RWPE2 (cell line): ENCODE results near the gene RBSN.
A peak's percentile ranks its signal among the peaks of the same experiment; 100 is the strongest.
"Not testable (repeated sequence)": the region's sequence is repeated elsewhere in the genome, so short reads cannot be mapped to it uniquely, and the experiment has no call there.

ENCODE experiments used
- ATAC-seq: fragments of 200-7000 bp; cut with Tn5 transposase; 3 replicates; pipeline ENCODE4 v1.9.1; 2021; ENCODE audit warnings: low read depth
- DNase-seq: peaks from one replicate; pipeline ENCODE4 v3.0.0-alpha.2; 2020; ENCODE audit warnings: low spot score
- H3K27ac ChIP-seq: fragments of 450-650 bp; 2 replicates; pipeline ENCODE4 v1.5.1; 2017; ENCODE audit warnings: mild to moderate bottlenecking; ENCODE audit not compliant: poor library complexity, severe bottlenecking
- H3K27me3 ChIP-seq: fragments of 250-450 bp; sonication (Bioruptor Pico); 2 replicates; pipeline ENCODE4 v1.5.1; 2021; ENCODE audit warnings: mild to moderate bottlenecking, moderate library complexity; ENCODE audit not compliant: insufficient read depth, poor library complexity, severe bottlenecking
- H3K36me3 ChIP-seq: fragments of 250-450 bp; sonication (Bioruptor Pico); 2 replicates; pipeline ENCODE4 v1.5.1; 2020; ENCODE audit warnings: low read depth, mild to moderate bottlenecking, moderate library complexity
- H3K4me1 ChIP-seq: fragments of 250-450 bp; sonication (Bioruptor Pico); 2 replicates; pipeline ENCODE4 v1.5.1; 2021; ENCODE audit warnings: mild to moderate bottlenecking, moderate library complexity; ENCODE audit not compliant: insufficient read depth, poor library complexity, severe bottlenecking
- H3K4me3 ChIP-seq: fragments of 250-450 bp; sonication (Bioruptor Pico); 2 replicates; pipeline ENCODE4 v1.5.1; 2021; ENCODE audit warnings: mild to moderate bottlenecking, moderate library complexity; ENCODE audit not compliant: severe bottlenecking
- H3K9me3 ChIP-seq: fragments of 250-450 bp; sonication (Bioruptor Pico); 2 replicates; pipeline ENCODE4 v1.5.1; 2021; ENCODE audit warnings: mild to moderate bottlenecking, moderate library complexity; ENCODE audit not compliant: severe bottlenecking
- TF ChIP-seq, protein P1 (sequence below): fragments of 450-650 bp; IDR thresholded peaks from one replicate; pipeline ENCODE4 v1.5.1; 2017; ENCODE audit warnings: mild to moderate bottlenecking, moderate library complexity; ENCODE audit not compliant: poor library complexity, severe bottlenecking

Gene RBSN

DNA sequence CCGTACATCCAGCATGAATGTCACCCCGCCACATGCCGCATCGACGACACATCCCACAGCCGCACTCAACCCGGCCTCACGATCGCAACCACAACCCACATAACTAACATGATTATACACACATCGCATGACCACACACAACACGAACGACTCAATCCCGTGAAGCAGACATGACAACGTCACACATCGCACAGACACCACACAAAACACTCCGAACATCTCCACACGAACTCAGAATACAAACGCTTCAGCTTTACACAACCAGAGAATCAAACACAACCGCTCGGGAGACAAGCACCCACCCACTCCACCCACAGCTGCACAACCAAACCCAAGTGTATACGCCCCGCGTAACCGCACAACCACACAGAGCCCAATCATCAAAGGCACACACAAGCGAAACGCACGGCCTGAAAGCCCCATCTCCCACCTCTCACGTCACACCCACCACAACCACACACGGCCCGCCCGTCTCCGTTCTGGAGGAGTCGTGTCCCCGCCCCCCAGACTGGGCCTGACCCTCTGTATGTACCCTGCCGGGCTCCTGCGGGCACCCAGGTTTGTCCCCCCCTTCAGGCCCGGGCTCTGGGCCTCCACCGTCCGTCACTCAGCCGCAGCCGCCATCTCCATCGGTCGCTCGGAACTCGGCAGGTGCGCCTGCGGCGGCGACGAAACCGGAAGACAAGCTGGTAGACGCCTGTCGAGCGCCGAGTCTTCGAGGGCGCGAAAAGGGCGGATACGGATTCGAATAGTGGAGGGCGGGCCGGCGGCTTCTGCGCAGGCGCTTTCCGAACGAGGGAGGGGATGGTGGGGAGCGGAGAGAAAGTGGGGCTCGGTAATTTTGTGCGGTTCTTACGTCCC, at the start of gene RBSN:
TSS of gene RBSN (minus strand) at position 646 of the 861 bp plus-strand sequence. CDS start 3,028 bp downstream, outside the sequence.
- Histone ChIP-seq H3K4me1 (peaks cover 7% of the 10 kb centered on the region), H3K27me3 (no peaks in the 10 kb centered on the region), H3K36me3 (peaks cover 38% of the 10 kb centered on the region), H3K9me3 (no peaks in the 10 kb centered on the region), H3K27ac (no peak within 1 kb of the TSS), H3K4me3 (peak within 1 kb of the TSS; percentile 62)
- DNase-seq = peak; percentile 93
- ATAC-seq = peak; percentile 88
- TF ChIP-seq, protein P1, sequence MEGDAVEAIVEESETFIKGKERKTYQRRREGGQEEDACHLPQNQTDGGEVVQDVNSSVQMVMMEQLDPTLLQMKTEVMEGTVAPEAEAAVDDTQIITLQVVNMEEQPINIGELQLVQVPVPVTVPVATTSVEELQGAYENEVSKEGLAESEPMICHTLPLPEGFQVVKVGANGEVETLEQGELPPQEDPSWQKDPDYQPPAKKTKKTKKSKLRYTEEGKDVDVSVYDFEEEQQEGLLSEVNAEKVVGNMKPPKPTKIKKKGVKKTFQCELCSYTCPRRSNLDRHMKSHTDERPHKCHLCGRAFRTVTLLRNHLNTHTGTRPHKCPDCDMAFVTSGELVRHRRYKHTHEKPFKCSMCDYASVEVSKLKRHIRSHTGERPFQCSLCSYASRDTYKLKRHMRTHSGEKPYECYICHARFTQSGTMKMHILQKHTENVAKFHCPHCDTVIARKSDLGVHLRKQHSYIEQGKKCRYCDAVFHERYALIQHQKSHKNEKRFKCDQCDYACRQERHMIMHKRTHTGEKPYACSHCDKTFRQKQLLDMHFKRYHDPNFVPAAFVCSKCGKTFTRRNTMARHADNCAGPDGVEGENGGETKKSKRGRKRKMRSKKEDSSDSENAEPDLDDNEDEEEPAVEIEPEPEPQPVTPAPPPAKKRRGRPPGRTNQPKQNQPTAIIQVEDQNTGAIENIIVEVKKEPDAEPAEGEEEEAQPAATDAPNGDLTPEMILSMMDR = no peak

DNA sequence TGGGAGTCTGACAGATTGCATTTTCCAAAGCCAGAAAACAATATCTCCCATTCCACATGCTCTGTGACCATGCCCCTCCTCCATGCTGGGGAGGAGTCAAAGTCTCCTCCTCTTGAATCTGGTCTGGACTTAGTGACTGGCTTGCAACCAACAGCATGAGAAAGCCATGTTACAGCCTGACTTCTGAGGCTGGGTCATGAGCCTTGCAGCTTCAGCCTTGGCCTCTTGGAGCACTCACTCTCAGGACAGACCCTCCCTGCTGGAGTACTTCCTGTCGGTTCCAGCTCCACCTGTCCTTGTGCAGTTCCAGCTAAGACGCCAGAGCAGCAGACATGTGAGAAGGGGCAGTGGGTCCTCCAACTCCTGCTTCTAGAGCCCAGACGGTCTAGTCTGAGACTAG, 49.7 kb upstream of the RBSN start:
- Histone ChIP-seq H3K27ac (no peak overlapping the region), H3K27me3 (peaks cover 34% of the 10 kb centered on the region), H3K36me3 (no peaks in the 10 kb centered on the region), H3K9me3 (no peaks in the 10 kb centered on the region), H3K4me3 (no peak overlapping the region), H3K4me1 (no peaks in the 10 kb centered on the region)
- DNase-seq (no peak), ATAC-seq (peak; percentile 42; the same call in 1 of the 3 replicates)
- TF ChIP-seq, protein P1 = no peak

DNA sequence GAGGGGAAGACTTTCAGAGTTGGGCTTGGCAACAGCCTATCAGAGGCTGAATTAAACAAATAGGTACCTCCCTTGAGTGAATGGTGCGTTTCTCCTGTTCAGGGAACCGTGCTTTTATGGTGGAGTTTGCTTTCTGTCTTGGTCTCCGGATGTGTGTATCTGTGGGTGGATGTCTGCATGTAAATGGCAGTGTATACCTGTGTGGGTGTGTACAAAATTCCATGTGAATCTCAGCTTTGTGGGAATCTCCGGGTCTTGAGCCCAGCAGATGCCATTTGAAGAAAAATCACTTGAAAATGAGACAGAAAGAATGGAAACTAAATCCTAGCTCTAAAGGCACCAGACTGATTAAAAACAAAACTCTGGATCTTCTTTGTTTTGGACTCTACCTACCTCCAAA, 37.9 kb upstream of the RBSN start:
- DNase-seq, H3K4me3 ChIP-seq, H3K27me3 ChIP-seq, H3K9me3 ChIP-seq, H3K4me1 ChIP-seq, ATAC-seq, H3K27ac ChIP-seq, H3K36me3 ChIP-seq: not testable (repeated sequence)

DNA sequence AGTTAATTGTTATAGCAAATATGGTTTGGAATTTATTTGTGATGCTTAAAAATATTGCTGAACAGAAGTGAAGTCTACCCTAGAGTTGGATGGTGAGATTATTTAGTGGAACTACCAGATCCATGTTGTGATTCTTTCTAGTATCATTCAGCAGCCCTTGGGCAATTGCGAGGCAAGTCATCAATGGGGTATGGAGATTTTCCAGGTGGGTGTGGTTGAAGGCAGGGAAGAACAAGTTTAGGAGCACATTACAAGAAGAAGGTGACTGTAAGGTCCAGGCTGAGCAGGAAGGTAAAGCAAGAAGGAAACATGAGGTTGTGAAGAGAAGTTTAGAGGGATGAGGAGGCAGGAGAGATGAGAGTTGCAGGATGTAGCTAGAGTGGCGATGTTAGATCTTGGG, 36.0 kb upstream of the RBSN start:
- H3K4me3 ChIP-seq, DNase-seq, H3K9me3 ChIP-seq, ATAC-seq, H3K27me3 ChIP-seq, H3K27ac ChIP-seq, H3K36me3 ChIP-seq, H3K4me1 ChIP-seq: not testable (repeated sequence)

DNA sequence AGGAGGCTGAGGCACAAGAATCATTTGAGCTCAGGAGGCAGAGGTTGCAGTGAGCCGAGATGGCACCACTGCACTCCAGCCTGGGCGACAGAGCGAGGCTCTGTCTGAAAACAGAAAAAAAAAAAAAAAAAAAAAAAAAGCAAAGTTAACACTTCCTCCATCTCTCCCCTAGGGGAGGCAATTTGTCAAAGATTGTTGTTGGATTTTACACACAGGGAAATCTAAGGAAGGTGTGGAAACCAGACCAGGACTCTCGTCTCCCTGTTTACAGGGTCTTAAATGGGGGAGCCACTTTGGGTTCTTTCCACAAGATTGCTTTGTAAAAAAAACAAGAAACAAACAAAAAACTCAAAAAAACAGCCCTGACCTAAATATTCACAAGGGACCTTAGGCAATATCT, 29.5 kb upstream of the RBSN start:
- not testable (repeated sequence) for H3K36me3 ChIP-seq, H3K4me3 ChIP-seq, ATAC-seq, H3K4me1 ChIP-seq, H3K27ac ChIP-seq, H3K27me3 ChIP-seq, H3K9me3 ChIP-seq, DNase-seq

DNA sequence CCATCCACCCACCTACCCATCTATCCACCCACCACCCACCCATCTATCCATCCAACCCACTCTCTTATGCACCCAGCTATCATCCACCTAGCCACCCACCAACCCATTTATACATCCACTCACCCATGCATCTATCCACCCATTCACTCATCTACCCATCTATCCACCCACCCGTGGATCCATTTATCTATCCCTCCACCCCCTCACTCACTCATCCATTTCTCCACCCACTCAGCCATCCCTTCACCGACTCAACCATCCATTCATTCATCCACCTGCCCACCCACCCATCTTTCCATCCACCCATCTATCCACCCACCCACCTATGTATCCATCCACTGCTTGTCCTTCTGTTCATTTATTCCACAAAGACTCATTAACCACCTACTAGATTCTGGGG, 28.0 kb upstream of the RBSN start:
- H3K36me3 ChIP-seq, ATAC-seq, H3K27me3 ChIP-seq, H3K4me3 ChIP-seq, H3K27ac ChIP-seq, DNase-seq, H3K9me3 ChIP-seq, H3K4me1 ChIP-seq: not testable (repeated sequence)

DNA sequence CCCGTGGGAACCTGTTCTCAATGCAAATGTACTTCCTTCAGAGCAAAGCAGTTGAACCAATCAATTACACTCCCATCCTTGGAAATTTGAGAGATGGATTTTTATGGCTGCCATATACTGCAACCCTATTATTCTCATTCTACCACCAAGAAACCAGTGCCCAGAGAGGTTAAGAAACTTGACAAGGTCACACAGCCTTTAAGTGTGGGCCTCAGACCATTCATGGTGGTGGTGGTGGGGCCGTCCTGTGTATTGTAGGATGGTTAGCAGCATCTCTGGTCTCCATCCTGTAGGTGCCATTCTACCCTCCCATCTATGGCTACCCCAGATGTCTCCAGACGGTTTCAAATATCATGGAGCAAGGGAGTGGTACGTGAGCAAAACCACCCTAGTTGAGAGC, 23.4 kb upstream of the RBSN start:
- no peaks in the 10 kb centered on the region for H3K27me3 ChIP-seq
- H3K4me1 ChIP-seq = no peaks in the 10 kb centered on the region
- TF ChIP-seq, protein P1 = no peak
- DNase-seq = no peak
- H3K9me3 ChIP-seq = no peaks in the 10 kb centered on the region
- no peak overlapping the region for H3K4me3 ChIP-seq
- no peaks in the 10 kb centered on the region for H3K36me3 ChIP-seq
- no peak overlapping the region for H3K27ac ChIP-seq
- ATAC-seq = no peak
